SK-N-SH (cell line): Measurements from ENCODE around the gene AXIN2.

Experiments
- CTCF ChIP-seq: fragments of 200-600 bp; sonication (generic); IDR thresholded peaks from 2 replicates; pipeline ENCODE4 v1.6.1; 2017; ENCODE audit warnings: antibody characterized with exemption, mild to moderate bottlenecking, moderate library complexity
- EP300 ChIP-seq, 2 experiments: IDR thresholded peaks; 2 replicates each; pipeline versions ENCODE4 v1.4.0 to v1.6.1; 2012; ENCODE audit warnings: borderline replicate concordance in 1 of 2, low read depth in 1 of 2, low read length in 1 of 2
- EZH2phosphoT487 ChIP-seq: fragments of 200-600 bp; sonication (generic); IDR thresholded peaks from 2 replicates; pipeline ENCODE4 v1.6.1; 2017; ENCODE audit warnings: low read depth, mixed run types, mild to moderate bottlenecking, antibody characterized with exemption, moderate library complexity, borderline replicate concordance
- MAX ChIP-seq: IDR thresholded peaks from 2 replicates; pipeline ENCODE4 v1.4.0; 2012; ENCODE audit warnings: low read depth
- MEF2A ChIP-seq: IDR thresholded peaks from 2 replicates; pipeline ENCODE4 v1.4.0; 2012; ENCODE audit warnings: low read depth, borderline replicate concordance
- PBX3 ChIP-seq: IDR thresholded peaks from 2 replicates; pipeline ENCODE4; 2012
- POLR2AphosphoS5 ChIP-seq: IDR thresholded peaks from 2 replicates; pipeline ENCODE4 v1.6.1; 2012; ENCODE audit warnings: low read depth, low read length
- RFX5 ChIP-seq: IDR thresholded peaks from 2 replicates; pipeline ENCODE4 v1.6.1; 2012; ENCODE audit warnings: mild to moderate bottlenecking, improper control_type of control experiment, low read length
- SIN3A ChIP-seq: IDR thresholded peaks from 2 replicates; pipeline ENCODE4 v1.6.1; 2012; ENCODE audit warnings: low read depth, mild to moderate bottlenecking, low read length, moderate library complexity, borderline replicate concordance
- SMC3 ChIP-seq: IDR thresholded peaks from 2 replicates; pipeline ENCODE4 v1.6.1; 2012; ENCODE audit warnings: low read depth, low read length, improper control_type of control experiment
- TAF1 ChIP-seq: IDR thresholded peaks from 2 replicates; pipeline ENCODE4 v1.6.1; 2012; ENCODE audit warnings: low read depth, mild to moderate bottlenecking, low read length, moderate library complexity, borderline replicate concordance
- TCF12 ChIP-seq: IDR thresholded peaks from 2 replicates; pipeline ENCODE4 v1.4.0; 2012
- YY1 ChIP-seq: IDR thresholded peaks from 2 replicates; pipeline ENCODE4 v1.4.0; 2012; ENCODE audit warnings: low read depth, mild to moderate bottlenecking

DNA sequence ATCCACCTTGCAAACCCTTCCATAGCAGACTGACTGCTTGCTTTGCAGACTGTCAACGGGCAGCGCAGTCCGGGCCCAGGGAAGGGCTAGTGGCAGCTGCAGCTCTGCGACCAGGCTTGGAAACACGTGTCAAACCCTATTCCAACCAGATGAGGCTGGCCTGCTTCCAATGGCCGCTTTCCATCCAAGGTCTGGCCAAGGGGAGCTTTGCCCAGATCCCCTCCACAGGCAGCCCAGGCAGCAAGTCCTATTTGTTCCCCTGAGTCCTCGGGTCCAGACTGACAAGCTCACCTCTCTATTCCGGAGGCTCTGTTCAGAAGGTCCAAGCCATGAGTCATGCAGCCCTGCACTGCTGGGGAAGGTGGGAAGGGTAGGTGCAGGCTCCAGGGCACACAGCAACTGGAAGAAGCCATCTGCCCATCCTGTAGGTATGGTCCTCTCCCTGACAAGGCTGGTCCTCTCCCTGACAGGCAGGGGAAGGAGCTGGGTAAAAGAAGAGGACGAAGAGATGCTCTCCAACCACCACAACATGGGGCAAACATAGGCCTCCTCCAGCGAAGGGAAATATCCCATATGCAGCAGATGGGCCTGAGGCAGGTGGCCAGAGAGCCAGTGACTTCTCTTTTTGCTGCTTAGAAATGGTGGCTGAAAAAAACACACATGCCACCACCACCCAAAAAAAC lies 22.6 kb upstream of the AXIN2 start:
- TF ChIP-seq MAX (no peak), RFX5 (no peak), SMC3 (no peak), POLR2AphosphoS5 (no peak), CTCF (no peak), EP300 (IDR thresholded peaks at IDR 0.05; ENCODE audit: borderline replicate concordance in 1 of 2, low read depth in 1 of 2, low read length in 1 of 2) (no peak), TAF1 (no peak), TCF12 (no peak), YY1 (no peak), PBX3 (no peak), EZH2phosphoT487 (no peak), SIN3A (no peak), MEF2A (no peak)
